Neural cell (in vitro differentiated cells): ENCODE data around the gene ASIC5.

Source experiments
- CTCF ChIP-seq: fragments of 450-650 bp; IDR thresholded peaks from 2 replicates; pipeline ENCODE4 v1.5.1; 2014; ENCODE audit warnings: antibody characterized with exemption, mild to moderate bottlenecking, moderate library complexity; ENCODE audit not compliant: poor library complexity, severe bottlenecking
- EZH2 ChIP-seq: fragments of 200-600, 300-800 bp; shearing (Covaris generic), sonication (generic); IDR thresholded peaks from 2 replicates; pipeline ENCODE4 v1.6.1; 2014; ENCODE audit warnings: antibody characterized with exemption, low read length, borderline replicate concordance, mild to moderate bottlenecking; ENCODE audit not compliant: insufficient read depth, poor library complexity, severe bottlenecking
- POLR2AphosphoS5 ChIP-seq: IDR thresholded peaks from 2 replicates; pipeline ENCODE4 v1.6.1; 2012

GRCh38 chr4:155866177-155866576, at the start of gene ASIC5:
- no peak for TF ChIP-seq EZH2
- TF ChIP-seq CTCF: no peak
- no peak for TF ChIP-seq POLR2AphosphoS5
